Endometrial microvascular endothelial cells (primary cell): ENCODE data around the gene TECPR2. TPM values are rescaled to one million over a fixed set of nuclear protein-coding genes. Genes with fewer than 3 reads are reported as not detected.
"Not testable (repeated sequence)": the region's sequence is repeated elsewhere in the genome, so short reads cannot be mapped to it uniquely, and the experiment has no call there.

Experiments
- in situ Hi-C: cut with HindIII; loops from 2 replicates; pipeline ENCODE4 v1.10.0; 2017; ENCODE audit warnings: low sequenced_read_pairs, low pct_unique_long_range_greater_than_20kb; ENCODE audit errors: inconsistent ontology term
- total RNA-seq: library from RNA; depleted of rRNA; stranded (reverse); fragments of >200 nt; gene quantifications from one replicate; pipeline ENCODE4 v1.2.3, GENCODE V29; 2015; ENCODE audit errors: inconsistent ontology term

TECPR2 gene
- total RNA-seq, 1 donor from 2014 or later = 8.9 TPM

GRCh38 chr14:102329381-102329780 lies 33.4 kb upstream of the TECPR2 start:
- in situ Hi-C loops = not testable (repeated sequence)

GRCh38 chr14:102330806-102331205 lies 31.9 kb upstream of the TECPR2 start:
- in situ Hi-C loops = no loop called here

GRCh38 chr14:102333390-102333789 lies 29.4 kb upstream of the TECPR2 start:
- in situ Hi-C loops = no loop called here

- in situ Hi-C loops = no loop called here
Measured at GRCh38 chr14:102333795-102334705, 28.7 kb upstream of the TECPR2 start.

- in situ Hi-C loops = no loop called here
Measured at GRCh38 chr14:102335163-102335562, 27.6 kb upstream of the TECPR2 start.

GRCh38 chr14:102338724-102339123 lies 24.0 kb upstream of the TECPR2 start:
- in situ Hi-C loops = no loop called here

GRCh38 chr14:102341566-102341965 lies 21.2 kb upstream of the TECPR2 start:
- in situ Hi-C loops = no loop called here

- in situ Hi-C loops = no loop called here
Measured at GRCh38 chr14:102342238-102342637, 20.5 kb upstream of the TECPR2 start.

- in situ Hi-C loops = no loop called here
Measured at GRCh38 chr14:102344084-102344483, 18.7 kb upstream of the TECPR2 start.

GRCh38 chr14:102344485-102344884 lies 18.3 kb upstream of the TECPR2 start:
- in situ Hi-C loops = no loop called here

GRCh38 chr14:102345232-102345631 lies 17.5 kb upstream of the TECPR2 start:
- in situ Hi-C loops = no loop called here

GRCh38 chr14:102346645-102347044 lies 16.1 kb upstream of the TECPR2 start:
- in situ Hi-C loops = no loop called here

- in situ Hi-C loops = no loop called here
Measured at GRCh38 chr14:102348376-102348775, 14.4 kb upstream of the TECPR2 start.

GRCh38 chr14:102351023-102351422 lies 11.7 kb upstream of the TECPR2 start:
- in situ Hi-C loops = no loop called here

- in situ Hi-C loops = not testable (repeated sequence)
Measured at GRCh38 chr14:102351593-102351992, 11.1 kb upstream of the TECPR2 start.

- in situ Hi-C loops = no loop called here
Measured at GRCh38 chr14:102352213-102352612, 10.5 kb upstream of the TECPR2 start.

- in situ Hi-C loops = no loop called here
Measured at GRCh38 chr14:102353126-102353619, 9.6 kb upstream of the TECPR2 start.

- in situ Hi-C loops = no loop called here
Measured at GRCh38 chr14:102356280-102356679, 6.5 kb upstream of the TECPR2 start.

- in situ Hi-C loops = no loop called here
Measured at GRCh38 chr14:102359341-102359740, 3.4 kb upstream of the TECPR2 start.

GRCh38 chr14:102360388-102360787 lies 2.4 kb upstream of the TECPR2 start:
- in situ Hi-C loops = no loop called here
